ENCODE data around the gene ARHGAP32.
"Not testable (repeated sequence)": the region's sequence is repeated elsewhere in the genome, so short reads cannot be mapped to it uniquely, and the experiment has no call there.

ARHGAP32 gene

GRCh38 chr11:129195682-129196081 is 3.6 kb upstream of the ARHGAP32 start:
- no peak for DNase-seq

DNA sequence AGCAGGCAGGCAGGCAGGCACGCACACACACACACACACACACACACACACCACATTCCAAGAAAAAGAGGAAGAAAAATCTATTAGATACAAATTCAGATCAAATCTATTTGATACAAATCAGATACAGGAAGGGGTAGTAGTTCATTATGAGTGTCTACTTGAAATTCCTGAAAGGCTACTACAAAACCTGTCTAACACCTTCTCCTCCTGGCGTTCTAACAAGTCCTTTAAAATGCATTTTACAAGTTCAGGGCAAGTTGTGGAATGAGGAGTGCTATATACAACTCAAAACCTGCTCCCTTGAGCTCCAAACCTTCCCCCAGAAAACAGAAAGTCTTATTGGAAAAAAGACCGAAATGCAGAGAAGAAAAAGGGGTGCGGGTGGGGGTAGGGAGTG is 476 bp downstream of the ARHGAP32 start:
- no peak for DNase-seq

DNA sequence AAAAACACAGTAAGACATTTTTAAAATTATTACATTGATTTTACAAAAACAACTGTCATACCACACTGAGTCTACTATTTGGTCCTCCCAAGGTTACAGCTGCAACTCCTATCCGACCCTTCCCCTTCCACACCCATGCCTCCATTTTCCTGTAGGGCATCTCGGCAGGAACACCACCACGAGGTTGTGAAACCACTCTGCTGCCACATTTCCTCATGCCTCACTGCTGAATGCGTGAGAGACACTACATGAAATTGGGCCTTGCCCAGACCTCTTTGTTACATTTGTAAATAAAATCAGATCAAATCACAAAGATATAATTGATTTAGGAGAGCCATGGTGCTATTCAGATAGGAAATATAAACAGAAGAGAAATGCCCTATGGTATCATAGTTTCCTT is 2.0 kb downstream of the ARHGAP32 start:
- no peak for DNase-seq

- no peak for DNase-seq
These were observed 2.5 kb downstream of the ARHGAP32 start for GRCh38 chr11:129189646-129190045.

DNA sequence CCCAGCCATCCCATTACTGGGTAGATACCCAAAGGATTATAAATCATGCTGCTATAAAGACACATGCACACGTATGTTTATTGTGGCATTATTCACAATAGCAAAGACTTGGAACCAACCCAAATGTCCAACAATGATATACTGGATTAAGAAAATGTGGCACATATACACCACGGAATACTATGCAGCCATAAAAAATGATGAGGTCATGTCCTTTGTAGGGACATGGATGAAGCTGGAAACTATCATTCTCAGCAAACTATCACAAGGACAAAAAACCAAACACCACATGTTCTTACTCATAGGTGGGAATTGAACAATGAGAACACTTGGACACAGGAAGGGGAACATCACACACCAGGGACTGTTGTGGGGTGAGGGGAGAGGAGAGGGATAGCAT is 7.0 kb downstream of the ARHGAP32 start:
- not testable (repeated sequence) for DNase-seq

GRCh38 chr11:129184581-129184980 is 7.5 kb downstream of the ARHGAP32 start:
- DNase-seq = no peak

GRCh38 chr11:129167315-129167714 is 24.8 kb downstream of the ARHGAP32 start:
- no peak for DNase-seq

- DNase-seq = no peak
These were observed 28.4 kb downstream of the ARHGAP32 start for GRCh38 chr11:129163714-129164164.

GRCh38 chr11:129157080-129157479 is 35.0 kb downstream of the ARHGAP32 start:
- DNase-seq = not testable (repeated sequence)

- DNase-seq = no peak
These were observed 36.4 kb downstream of the ARHGAP32 start for GRCh38 chr11:129155745-129156144.

- DNase-seq = no peak
These were observed 43.6 kb downstream of the ARHGAP32 start for GRCh38 chr11:129148487-129148886.

- no peak for DNase-seq
These were observed 45.9 kb downstream of the ARHGAP32 start for GRCh38 chr11:129146191-129146590.

- no peak for DNase-seq
These were observed 46.8 kb downstream of the ARHGAP32 start for GRCh38 chr11:129145276-129145675.

GRCh38 chr11:129144256-129144655 is 47.9 kb downstream of the ARHGAP32 start:
- DNase-seq = no peak

- no peak for DNase-seq
These were observed 48.8 kb downstream of the ARHGAP32 start for GRCh38 chr11:129143335-129143734.

- DNase-seq = no peak
These were observed 50.2 kb downstream of the ARHGAP32 start for GRCh38 chr11:129141748-129142523.

GRCh38 chr11:129131316-129131715 is 60.8 kb downstream of the ARHGAP32 start:
- DNase-seq = no peak

DNA sequence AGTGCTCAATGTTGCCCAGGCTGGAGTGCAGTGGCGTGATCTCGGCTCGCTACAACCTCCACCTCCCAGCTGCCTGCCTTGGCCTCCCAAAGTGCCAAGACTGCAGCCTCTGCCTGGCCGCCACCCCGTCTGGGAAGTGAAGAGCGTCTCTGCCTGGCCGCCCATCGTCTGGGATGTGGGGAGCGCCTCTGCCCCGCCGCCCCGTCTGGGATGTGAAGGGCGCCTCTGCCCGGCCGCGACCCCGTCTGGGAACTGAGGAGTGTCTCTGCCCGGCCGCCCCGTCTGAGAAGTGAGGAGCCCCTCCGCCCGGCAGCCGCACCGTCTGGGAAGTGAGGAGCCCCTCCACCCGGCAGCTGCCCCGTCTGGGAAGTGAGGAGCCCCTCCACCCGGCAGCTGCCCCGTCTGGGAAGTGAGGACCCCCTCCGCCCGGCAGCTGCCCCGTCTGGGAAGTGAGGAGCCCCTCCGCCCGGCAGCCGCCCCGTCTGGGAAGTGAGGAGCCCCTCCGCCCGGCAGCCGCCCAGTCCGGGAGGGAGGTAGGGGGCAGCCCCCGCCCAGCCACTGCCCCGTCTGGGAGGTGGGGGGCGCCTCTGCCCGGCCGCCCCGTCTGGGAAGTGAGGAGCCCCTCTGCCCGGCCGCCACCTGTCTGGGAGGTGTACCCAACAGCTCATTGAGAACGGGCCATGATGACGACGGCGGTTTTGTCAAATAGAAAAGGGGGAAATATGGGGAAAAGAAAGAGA is 63.1 kb downstream of the ARHGAP32 start:
- DNase-seq = not testable (repeated sequence)

GRCh38 chr11:129119036-129119435 is 73.1 kb downstream of the ARHGAP32 start:
- no peak for DNase-seq

DNA sequence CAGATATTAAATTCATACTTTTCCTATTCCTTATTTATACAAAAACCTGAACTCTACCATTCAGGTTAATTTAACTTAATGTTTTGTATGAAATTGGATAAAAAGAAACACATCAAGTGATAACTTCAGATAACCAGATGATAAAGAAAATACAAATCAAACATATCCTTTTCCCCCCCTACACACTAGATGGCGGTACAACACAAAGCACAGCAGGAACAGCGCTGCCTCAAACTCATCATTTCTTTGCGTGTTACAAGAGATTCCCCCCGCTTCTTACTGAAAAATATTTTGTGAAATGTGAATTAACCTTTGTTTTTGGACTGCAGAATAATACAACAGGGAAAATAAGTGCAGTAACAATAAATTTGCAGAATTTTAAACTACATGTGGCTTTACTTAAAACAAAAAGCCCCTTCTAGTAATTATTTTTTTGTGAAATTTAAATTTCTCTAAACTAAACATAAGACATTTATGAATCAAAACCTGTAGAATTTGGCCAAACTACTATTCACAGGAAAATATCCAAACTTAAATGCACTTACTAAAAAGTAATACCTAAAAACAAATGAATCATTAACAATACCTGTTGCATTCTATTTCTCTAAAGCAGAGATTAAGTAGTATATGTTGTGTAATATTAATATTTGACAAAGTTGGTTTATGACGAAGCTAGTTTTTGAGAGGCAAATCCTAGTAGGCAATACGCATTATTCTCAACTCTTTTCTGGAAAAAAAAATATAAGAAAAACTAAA is 74.4 kb downstream of the ARHGAP32 start:
- DNase-seq = no peak

GRCh38 chr11:129115652-129116586 is 76.2 kb downstream of the ARHGAP32 start:
- no peak for DNase-seq

GRCh38 chr11:129109701-129110100 is 82.4 kb downstream of the ARHGAP32 start:
- no peak for DNase-seq

All from activated CD4-positive, CD25-positive, alpha-beta regulatory T cell treated with anti-CD3 and anti-CD28 coated beads, Interleukin-2, amount 50 U/mL, for 72 hours (primary cell).